AG04450 (cell line): Measurements from ENCODE around the gene SH3RF3. TPM values are rescaled to one million over a fixed set of nuclear protein-coding genes. Genes with fewer than 3 reads are reported as not detected.

Experiments
- CTCF ChIA-PET: fragments of 300-600, 350-600 bp; formaldehyde crosslinking; extraction: SDS; loops from one replicate; lab custom pipeline; 2022; ENCODE audit warnings: antibody characterized with exemption, inconsistent platforms; lab: Charles Lee
- POLR2A ChIA-PET: fragments of 350-600 bp; formaldehyde crosslinking; extraction: SDS; loops from one replicate; lab custom pipeline; 2021; ENCODE audit warnings: antibody characterized with exemption, inconsistent platforms; lab: Yijun Ruan, JAX
- DNase-seq: peaks from one replicate; pipeline ENCODE4 v3.0.0-alpha.2; 2011; ENCODE audit warnings: low read depth, low spot score
- H3K27ac ChIP-seq: one replicate; pipeline ENCODE4 v1.5.1; 2012; ENCODE audit warnings: low read depth, low read length, control low read depth
- H3K27me3 ChIP-seq: one replicate; pipeline ENCODE4 v1.6.0; 2012; ENCODE audit warnings: low read length; ENCODE audit not compliant: control insufficient read depth, insufficient read depth
- H3K4me3 ChIP-seq: 2 replicates; pipeline ENCODE4 v1.5.1; 2011; ENCODE audit warnings: mild to moderate bottlenecking, low read depth, low read length, control low read depth
- H3K9me3 ChIP-seq: 2 replicates; pipeline ENCODE4 v1.5.1; 2012; ENCODE audit warnings: low read length; ENCODE audit not compliant: control insufficient read depth, insufficient read depth
- polyA plus RNA-seq: library from polyadenylated mRNA; depleted of rRNA; stranded (reverse); fragments of >200 nt; gene quantifications from 2 replicates; pipeline ENCODE4 v1.2.3, GENCODE V29; 2011
- TF ChIP-seq, protein P1 (sequence below): IDR thresholded peaks from 2 replicates; pipeline ENCODE4 v1.5.1; 2011; ENCODE audit warnings: low read depth, low read length, control low read depth, inconsistent platforms

The SH3RF3 gene
- polyA plus RNA-seq, 1 experiment = 5.7 TPM

- Histone ChIP-seq H3K27me3 (no peaks in the 10 kb centered on the region), H3K9me3 (no peaks in the 10 kb centered on the region; the same call in 1 of the 2 replicates), H3K27ac (no peak overlapping the region), H3K4me3 (no peak overlapping the region)
- no peak for DNase-seq
- CTCF ChIA-PET = no interaction called here
- TF ChIP-seq, protein P1, sequence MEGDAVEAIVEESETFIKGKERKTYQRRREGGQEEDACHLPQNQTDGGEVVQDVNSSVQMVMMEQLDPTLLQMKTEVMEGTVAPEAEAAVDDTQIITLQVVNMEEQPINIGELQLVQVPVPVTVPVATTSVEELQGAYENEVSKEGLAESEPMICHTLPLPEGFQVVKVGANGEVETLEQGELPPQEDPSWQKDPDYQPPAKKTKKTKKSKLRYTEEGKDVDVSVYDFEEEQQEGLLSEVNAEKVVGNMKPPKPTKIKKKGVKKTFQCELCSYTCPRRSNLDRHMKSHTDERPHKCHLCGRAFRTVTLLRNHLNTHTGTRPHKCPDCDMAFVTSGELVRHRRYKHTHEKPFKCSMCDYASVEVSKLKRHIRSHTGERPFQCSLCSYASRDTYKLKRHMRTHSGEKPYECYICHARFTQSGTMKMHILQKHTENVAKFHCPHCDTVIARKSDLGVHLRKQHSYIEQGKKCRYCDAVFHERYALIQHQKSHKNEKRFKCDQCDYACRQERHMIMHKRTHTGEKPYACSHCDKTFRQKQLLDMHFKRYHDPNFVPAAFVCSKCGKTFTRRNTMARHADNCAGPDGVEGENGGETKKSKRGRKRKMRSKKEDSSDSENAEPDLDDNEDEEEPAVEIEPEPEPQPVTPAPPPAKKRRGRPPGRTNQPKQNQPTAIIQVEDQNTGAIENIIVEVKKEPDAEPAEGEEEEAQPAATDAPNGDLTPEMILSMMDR = no peak
- POLR2A ChIA-PET = no interaction called here
Observed at GRCh38 chr2:109337221-109337620, 208.2 kb downstream of the SH3RF3 start.

- peak; percentile 63 for DNase-seq
- H3K9me3 ChIP-seq = no peaks in the 10 kb centered on the region; the same call in 1 of the 2 replicates
- no peaks in the 10 kb centered on the region for H3K27me3 ChIP-seq
- ChIA-PET CTCF (no interaction called here), POLR2A (no interaction called here)
- no peak overlapping the region for H3K4me3 ChIP-seq
- TF ChIP-seq, protein P1 = no peak
- H3K27ac ChIP-seq = peak overlapping the region; percentile 75
Observed at GRCh38 chr2:109339519-109339966, 210.5 kb downstream of the SH3RF3 start.

- Histone ChIP-seq H3K9me3 (no peaks in the 10 kb centered on the region; the same call in none of the 2 replicates), H3K27me3 (no peaks in the 10 kb centered on the region), H3K27ac (no peak overlapping the region), H3K4me3 (no peak overlapping the region)
- ChIA-PET POLR2A (no interaction called here), CTCF (interaction anchor here (0.6 kb wide), 1 partner anchor 59 kb away, joined by 3 read pairs; no protein-coding TSS in a partner anchor)
- TF ChIP-seq, protein P1 = no peak
- no peak for DNase-seq
Observed at GRCh38 chr2:109340381-109340780, 211.4 kb downstream of the SH3RF3 start.

DNA sequence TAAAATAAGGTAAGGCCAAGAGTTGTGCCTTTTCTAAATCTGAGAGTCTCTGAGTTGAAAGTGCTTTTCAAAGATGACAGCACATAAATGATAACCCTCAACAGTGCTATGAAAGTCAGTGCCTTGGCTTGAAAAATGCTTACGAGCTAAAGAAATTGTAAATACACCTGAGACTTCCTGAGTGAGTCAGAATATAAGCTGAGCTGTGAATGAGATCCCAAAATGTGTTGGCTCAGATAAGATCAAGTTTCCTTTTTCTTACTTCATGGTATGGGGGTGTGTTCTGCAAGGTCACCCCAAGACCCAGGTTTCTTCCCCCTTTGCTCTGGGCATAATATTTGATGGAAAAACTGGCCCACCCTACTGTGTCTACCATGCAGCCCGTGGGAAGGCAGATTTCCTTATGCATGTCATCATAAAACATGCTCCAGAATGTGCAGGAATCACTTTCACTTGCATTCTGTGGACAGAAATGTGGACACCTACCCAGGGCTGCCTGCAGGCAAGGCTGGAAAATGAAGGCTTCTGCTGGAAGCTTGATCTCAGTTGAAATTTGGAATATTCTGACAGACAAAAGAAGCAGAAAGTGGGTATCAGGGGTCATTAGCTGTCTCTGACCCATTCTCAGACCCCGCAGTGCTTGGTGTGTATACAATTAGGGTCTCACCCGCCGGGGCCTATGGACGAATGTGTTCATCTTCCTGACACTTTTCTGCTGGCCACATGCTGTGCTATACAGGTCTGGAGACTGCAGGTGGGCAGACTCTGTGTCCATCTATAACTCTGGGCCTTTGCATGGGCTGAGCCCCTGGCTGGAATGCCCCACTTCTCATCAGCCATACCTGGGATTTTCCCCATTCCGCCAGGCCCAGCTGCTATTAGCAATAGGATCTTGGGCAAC lies 212.6 kb downstream of the SH3RF3 start:
- no peak for DNase-seq
- H3K27ac ChIP-seq = no peak overlapping the region
- ChIA-PET CTCF (no interaction called here), POLR2A (interaction anchor here (0.5 kb wide), 1 partner anchor 90 kb away, joined by 4 read pairs; no protein-coding TSS in a partner anchor)
- no peaks in the 10 kb centered on the region for H3K27me3 ChIP-seq
- TF ChIP-seq, protein P1 = no peak
- H3K9me3 ChIP-seq = no peaks in the 10 kb centered on the region; the same call in none of the 2 replicates
- no peak overlapping the region for H3K4me3 ChIP-seq
